ENCODE data around the gene LYPD3. TPM values are rescaled to one million over a fixed set of nuclear protein-coding genes. Genes with fewer than 3 reads are reported as not detected.
A peak's percentile ranks its signal among the peaks of the same experiment; 100 is the strongest.
"Not testable (repeated sequence)": the region's sequence is repeated elsewhere in the genome, so short reads cannot be mapped to it uniquely, and the experiment has no call there.

Gene LYPD3
- 1 to 10 TPM in 1 of 2 experiments, under 1 TPM in 1; 0.68 to 1.1 TPM for total RNA-seq

DNA sequence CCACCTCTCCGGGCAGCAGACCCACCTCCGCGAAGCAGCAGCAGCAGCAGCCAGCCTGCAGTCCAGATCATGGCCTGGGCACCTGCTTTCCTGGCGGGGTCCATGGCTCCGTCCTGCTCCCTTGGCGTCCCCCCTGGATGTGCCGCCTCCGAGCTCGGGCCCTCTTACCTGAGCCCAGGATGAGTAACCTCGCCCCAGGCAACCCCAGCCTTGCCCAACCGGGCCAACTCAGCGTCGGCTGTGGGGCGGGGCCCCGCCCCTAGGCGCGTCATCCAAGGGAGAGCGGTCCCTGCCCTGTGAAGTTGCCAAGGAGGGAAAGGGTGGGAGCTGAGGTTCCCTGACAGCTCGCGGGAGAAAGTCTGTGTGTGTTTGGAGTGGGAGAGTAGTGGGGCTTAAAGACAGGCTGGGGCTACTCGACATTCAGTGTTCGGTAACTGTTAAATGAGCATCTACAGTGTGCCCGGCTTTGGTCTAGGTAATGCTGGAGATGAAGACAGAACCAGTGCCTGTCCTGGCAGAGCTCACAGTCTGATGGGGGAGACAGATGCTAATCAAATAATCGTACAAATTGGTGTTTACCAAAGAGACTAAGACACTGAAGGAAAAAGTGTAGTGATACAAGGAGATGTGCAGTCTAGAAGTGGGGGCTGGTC is at the start of gene LYPD3:
Gene LYPD3, minus strand, starts transcription at position 141 of the 653 bp plus-strand sequence. Its CDS starts 37 bp downstream, at position 104.
- no peaks in the 10 kb centered on the region for H3K9me3 Mint-ChIP-seq (ENCODE audit: insufficient read depth)
- no peak for ATAC-seq
- DNase-seq, result no peak
- POLR2A ChIA-PET, result no interaction called here
- no peaks in the 10 kb centered on the region for H3K36me3 Mint-ChIP-seq (ENCODE audit: low read depth)
- no peaks in the 10 kb centered on the region for H3K27me3 Mint-ChIP-seq (ENCODE audit: low read depth)
- peak within 1 kb of the TSS; percentile 96 for H3K27ac Mint-ChIP-seq
- H3K4me3 Mint-ChIP-seq, result peak within 1 kb of the TSS; percentile 85
- peaks cover 61% of the 10 kb centered on the region for H3K4me1 Mint-ChIP-seq (ENCODE audit: low read depth)
- CTCF ChIA-PET, result interaction anchor here (2.9 to 4.6 kb wide), 2 partner anchors 19 to 60 kb away, joined by 12 to 68 read pairs; no protein-coding TSS in a partner anchor

GRCh38 chr19:43512399-43512798 is 47.0 kb upstream of the LYPD3 start:
- peaks cover 36% of the 10 kb centered on the region for H3K36me3 Mint-ChIP-seq (ENCODE audit: low read depth)
- POLR2A ChIA-PET; H3K4me3 Mint-ChIP-seq; CTCF ChIA-PET; H3K4me1 Mint-ChIP-seq (ENCODE audit: low read depth); H3K27me3 Mint-ChIP-seq (ENCODE audit: low read depth); H3K9me3 Mint-ChIP-seq (ENCODE audit: insufficient read depth); ATAC-seq; H3K27ac Mint-ChIP-seq; DNase-seq: not testable (repeated sequence)

DNA sequence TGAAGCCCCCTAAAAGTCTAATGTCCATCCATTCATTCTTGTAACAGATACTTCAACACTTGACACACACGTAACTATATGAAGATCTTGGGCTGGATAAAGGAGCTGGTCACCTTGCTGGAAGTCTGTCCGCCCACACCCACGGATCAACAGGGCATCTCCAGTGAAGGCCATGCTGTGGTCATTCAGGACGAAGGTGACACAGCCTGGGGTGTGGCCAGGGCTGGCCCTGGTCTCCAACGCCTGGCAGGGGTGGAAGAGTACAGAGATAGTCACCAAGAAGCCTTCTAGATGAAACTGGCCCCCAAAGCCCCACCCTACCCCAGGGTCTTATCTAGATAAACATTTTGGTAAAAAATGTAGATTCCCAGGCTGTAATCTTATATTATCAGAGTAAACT is 45.9 kb upstream of the LYPD3 start:
- CTCF ChIA-PET, result no interaction called here

DNA sequence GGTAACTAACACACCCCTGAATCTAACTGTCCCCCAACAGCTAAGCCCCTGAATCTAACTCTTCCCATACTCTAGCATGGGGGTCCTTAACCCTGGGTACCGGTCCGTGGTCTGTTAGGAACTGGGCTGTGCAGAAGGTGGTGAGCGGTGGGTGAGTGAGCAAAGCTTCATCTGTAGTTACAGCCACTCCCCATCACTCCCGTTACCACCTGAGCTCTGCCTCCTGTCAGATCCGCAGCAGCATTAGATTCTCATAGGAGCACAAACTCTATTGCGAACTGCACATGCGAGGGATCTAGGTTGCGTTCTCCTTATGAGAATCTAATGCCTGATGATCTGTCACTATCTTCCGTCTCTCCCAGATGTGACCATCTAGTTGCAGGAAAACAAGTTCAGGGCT is 45.3 kb upstream of the LYPD3 start:
- ChIA-PET POLR2A (no interaction called here), CTCF (interaction anchor here (1.8 to 3.0 kb wide), 2 partner anchors 9 to 63 kb away, joined by 9 to 17 read pairs; no protein-coding TSS in a partner anchor)
- no peak for ATAC-seq
- no peaks in the 10 kb centered on the region for H3K27me3 Mint-ChIP-seq (ENCODE audit: low read depth)
- H3K9me3 Mint-ChIP-seq (ENCODE audit: insufficient read depth), result no peaks in the 10 kb centered on the region
- DNase-seq, result no peak
- H3K4me3 Mint-ChIP-seq, result no peak overlapping the region
- H3K36me3 Mint-ChIP-seq (ENCODE audit: low read depth), result peaks cover 44% of the 10 kb centered on the region
- H3K4me1 Mint-ChIP-seq (ENCODE audit: low read depth), result peaks cover 4% of the 10 kb centered on the region
- no peak overlapping the region for H3K27ac Mint-ChIP-seq

More for the DNA sequence above, 45.9 kb upstream of the LYPD3 start:
- Mint-ChIP-seq H3K27ac (no peak overlapping the region), H3K4me3 (no peak overlapping the region), H3K27me3 (ENCODE audit: low read depth) (no peaks in the 10 kb centered on the region), H3K4me1 (ENCODE audit: low read depth) (peaks cover 1% of the 10 kb centered on the region), H3K9me3 (ENCODE audit: insufficient read depth) (no peaks in the 10 kb centered on the region), H3K36me3 (ENCODE audit: low read depth) (peaks cover 39% of the 10 kb centered on the region)
- DNase-seq, result no peak
- ATAC-seq, result no peak
- POLR2A ChIA-PET, result no interaction called here

GRCh38 chr19:43507880-43508279 is 42.5 kb upstream of the LYPD3 start:
- H3K4me3 Mint-ChIP-seq, result no peak overlapping the region
- ATAC-seq (no peak), DNase-seq (no peak)
- H3K4me1 Mint-ChIP-seq (ENCODE audit: low read depth), result peaks cover 25% of the 10 kb centered on the region
- no peaks in the 10 kb centered on the region for H3K27me3 Mint-ChIP-seq (ENCODE audit: low read depth)
- H3K27ac Mint-ChIP-seq, result no peak overlapping the region
- CTCF ChIA-PET, result interaction anchor here (3.0 kb wide), 1 partner anchor 11 kb away, joined by 17 read pairs; no protein-coding TSS in a partner anchor
- peaks cover 39% of the 10 kb centered on the region for H3K36me3 Mint-ChIP-seq (ENCODE audit: low read depth)
- no peaks in the 10 kb centered on the region for H3K9me3 Mint-ChIP-seq (ENCODE audit: insufficient read depth)
- POLR2A ChIA-PET, result no interaction called here

GRCh38 chr19:43506629-43507028 is 41.2 kb upstream of the LYPD3 start:
- H3K9me3 Mint-ChIP-seq (ENCODE audit: insufficient read depth), result no peaks in the 10 kb centered on the region
- H3K36me3 Mint-ChIP-seq (ENCODE audit: low read depth), result peaks cover 40% of the 10 kb centered on the region
- H3K27me3 Mint-ChIP-seq (ENCODE audit: low read depth), result no peaks in the 10 kb centered on the region
- DNase-seq, result no peak
- ChIA-PET CTCF (interaction anchor here (1.0 to 4.3 kb wide), 2 partner anchors 13 to 59 kb away, joined by 3 to 32 read pairs; no protein-coding TSS in a partner anchor), POLR2A (interaction anchor here (0.6 to 1.0 kb wide), 2 partner anchors 28 to 1963 kb away, joined by 3 to 5 read pairs; no protein-coding TSS in a partner anchor)
- H3K4me1 Mint-ChIP-seq (ENCODE audit: low read depth), result peaks cover 27% of the 10 kb centered on the region
- no peak for ATAC-seq
- no peak overlapping the region for H3K27ac Mint-ChIP-seq
- H3K4me3 Mint-ChIP-seq, result no peak overlapping the region

DNA sequence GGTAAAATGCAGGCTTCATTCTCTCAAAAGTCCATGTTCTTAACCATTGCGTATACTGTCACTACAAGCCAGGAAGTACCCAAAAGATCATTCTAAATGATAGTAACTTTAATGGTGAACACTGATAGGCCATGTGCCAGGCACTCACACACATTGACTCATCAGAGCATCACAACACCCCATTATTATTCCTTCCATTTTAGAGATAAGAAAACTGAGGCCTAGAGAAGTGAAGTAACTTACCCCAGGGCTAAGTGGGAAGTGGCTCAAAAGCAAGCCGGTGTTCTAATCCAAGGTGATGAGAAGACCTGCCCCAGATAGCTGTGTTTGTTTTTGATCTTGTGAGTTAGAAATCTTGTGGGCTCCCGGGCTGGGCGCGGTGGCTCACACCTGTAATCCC is 40.5 kb upstream of the LYPD3 start:
- no peaks in the 10 kb centered on the region for H3K27me3 Mint-ChIP-seq (ENCODE audit: low read depth)
- DNase-seq (no peak), ATAC-seq (no peak)
- H3K36me3 Mint-ChIP-seq (ENCODE audit: low read depth), result peaks cover 35% of the 10 kb centered on the region
- H3K4me3 Mint-ChIP-seq, result peak overlapping the region; percentile 12
- ChIA-PET POLR2A (interaction anchor here (1.0 kb wide), 1 partner anchor 27 kb away, joined by 3 read pairs; no protein-coding TSS in a partner anchor), CTCF (interaction anchor here (1.0 to 4.3 kb wide), 4 partner anchors 13 to 162 kb away, joined by 3 to 33 read pairs (median 24); no protein-coding TSS in a partner anchor)
- H3K4me1 Mint-ChIP-seq (ENCODE audit: low read depth), result peaks cover 27% of the 10 kb centered on the region
- peak overlapping the region; percentile 59 for H3K27ac Mint-ChIP-seq
- H3K9me3 Mint-ChIP-seq (ENCODE audit: insufficient read depth), result no peaks in the 10 kb centered on the region

DNA sequence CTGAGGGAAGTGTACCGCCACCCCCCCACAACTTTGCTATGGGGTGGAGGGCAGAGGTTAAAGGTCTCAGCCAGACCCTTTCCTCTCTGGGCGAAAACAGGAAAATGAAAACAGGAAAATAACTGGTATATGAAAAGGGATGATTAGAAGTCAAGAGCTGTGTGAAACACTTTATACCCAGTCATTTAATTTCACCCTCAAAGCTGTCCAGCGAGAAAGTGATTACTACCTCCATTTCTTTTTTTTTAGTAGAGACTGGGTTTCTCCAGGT is 39.7 kb upstream of the LYPD3 start:
- ATAC-seq (no peak), DNase-seq (no peak)
- ChIA-PET CTCF (interaction anchor here (0.7 to 4.3 kb wide), 8 partner anchors 8 to 163 kb away, joined by 3 to 33 read pairs (median 8); no protein-coding TSS in a partner anchor), POLR2A (interaction anchor here (1.1 to 2.4 kb wide), 3 partner anchors 13 to 58 kb away, joined by 4 to 18 read pairs (median 5); no protein-coding TSS in a partner anchor)
- Mint-ChIP-seq H3K27ac (peak overlapping the region; percentile 59), H3K9me3 (ENCODE audit: insufficient read depth) (no peaks in the 10 kb centered on the region), H3K36me3 (ENCODE audit: low read depth) (peaks cover 31% of the 10 kb centered on the region), H3K4me1 (ENCODE audit: low read depth) (peaks cover 27% of the 10 kb centered on the region), H3K27me3 (ENCODE audit: low read depth) (no peaks in the 10 kb centered on the region), H3K4me3 (peak overlapping the region; percentile 28)

GRCh38 chr19:43504426-43505185 is 39.2 kb upstream of the LYPD3 start, which contains the start of gene PHLDB3:
TSS of gene PHLDB3 (minus strand) at chr19:43504746. CDS start at chr19:43504118, 628 bp downstream.
- Mint-ChIP-seq H3K4me3 (peak within 1 kb of the TSS; percentile 88), H3K4me1 (ENCODE audit: low read depth) (peaks cover 27% of the 10 kb centered on the region)
- CTCF ChIA-PET, result interaction anchor here (0.7 to 4.3 kb wide), 14 partner anchors 9 to 90 kb away, joined by 3 to 33 read pairs (median 4); no protein-coding TSS in a partner anchor

DNA sequence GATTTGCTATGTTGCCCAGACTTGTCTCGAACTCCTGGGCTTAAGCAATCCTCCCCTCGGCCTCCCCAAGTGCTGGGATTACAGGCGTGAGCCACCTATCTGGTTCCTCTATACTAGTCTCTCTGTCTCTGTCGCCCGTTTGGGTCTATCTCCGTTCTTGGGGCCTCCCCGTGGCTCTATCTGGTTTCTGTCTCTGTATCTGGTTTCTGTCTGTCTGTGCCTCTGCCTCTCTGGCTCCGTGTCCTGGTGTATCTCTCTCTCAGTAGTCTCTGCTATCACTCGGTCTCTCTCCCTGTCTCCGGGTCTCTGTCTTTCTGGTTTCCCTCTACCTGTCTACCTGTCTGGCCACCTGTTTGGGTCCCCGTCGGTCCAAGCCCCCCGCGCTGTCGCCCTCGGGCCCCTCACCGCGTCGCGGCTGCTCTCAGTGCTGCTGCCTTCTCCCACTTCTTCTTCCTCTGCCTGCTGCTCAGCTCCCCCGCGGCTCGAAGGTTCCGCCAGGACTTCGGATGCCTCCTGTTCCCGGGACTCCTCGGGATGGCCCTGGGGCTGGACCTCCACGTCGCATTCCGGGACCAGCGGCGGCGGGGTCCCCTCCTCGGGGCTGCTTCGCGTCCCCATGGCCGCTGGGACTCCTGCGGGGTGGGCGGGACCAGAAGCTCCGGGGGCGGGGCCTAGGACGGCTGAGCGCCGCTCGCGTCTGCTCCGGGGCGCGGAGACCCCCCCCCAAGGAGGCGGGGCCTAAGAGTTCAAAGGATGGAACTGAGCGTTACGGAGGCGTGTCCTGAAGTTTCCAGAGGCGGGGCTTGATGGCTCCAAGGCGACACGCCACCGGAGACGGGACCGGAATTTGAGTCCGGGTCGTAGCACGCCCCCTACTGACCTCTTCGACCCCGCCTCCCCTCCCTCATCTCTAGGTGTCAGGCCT is 38.4 kb upstream of the LYPD3 start:
- ChIA-PET CTCF (interaction anchor here (0.7 to 4.3 kb wide), 15 partner anchors 10 to 164 kb away, joined by 3 to 33 read pairs (median 5); no protein-coding TSS in a partner anchor), POLR2A (interaction anchor here (0.8 to 2.4 kb wide), 11 partner anchors 14 to 162 kb away, joined by 3 to 18 read pairs (median 4); no protein-coding TSS in a partner anchor)
- H3K4me1 Mint-ChIP-seq (ENCODE audit: low read depth), result peaks cover 27% of the 10 kb centered on the region
- H3K9me3 Mint-ChIP-seq (ENCODE audit: insufficient read depth), result no peaks in the 10 kb centered on the region
- H3K27ac Mint-ChIP-seq, result peak overlapping the region; percentile 97
- peaks cover 23% of the 10 kb centered on the region for H3K36me3 Mint-ChIP-seq (ENCODE audit: low read depth)
- H3K27me3 Mint-ChIP-seq (ENCODE audit: low read depth), result no peaks in the 10 kb centered on the region
- ATAC-seq (peak; percentile 95), DNase-seq (peak; percentile 98)
- H3K4me3 Mint-ChIP-seq, result peak overlapping the region; percentile 88

More at GRCh38 chr19:43504426-43505185, 39.2 kb upstream of the LYPD3 start, which contains the start of gene PHLDB3:
- ATAC-seq (peak; percentile 49), DNase-seq (peak; percentile 49)
- Mint-ChIP-seq H3K27ac (peak within 1 kb of the TSS; percentile 97), H3K9me3 (ENCODE audit: insufficient read depth) (no peaks in the 10 kb centered on the region), H3K36me3 (ENCODE audit: low read depth) (peaks cover 27% of the 10 kb centered on the region), H3K27me3 (ENCODE audit: low read depth) (no peaks in the 10 kb centered on the region)
- POLR2A ChIA-PET, result interaction anchor here (0.8 to 2.4 kb wide), 11 partner anchors 14 to 162 kb away, joined by 3 to 18 read pairs (median 4); no protein-coding TSS in a partner anchor
